HG03103 (cell line): ENCODE measurements around the gene TMEM43.
A peak's percentile ranks its signal among the peaks of the same experiment; 100 is the strongest.

Experiments used
- ATAC-seq: cut with Tn5 transposase; IDR thresholded peaks from one replicate; pipeline ENCODE4 v1.9.1; 2021; ENCODE audit warnings: low read depth; ENCODE audit not compliant: unreplicated experiment

TMEM43 gene

DNA sequence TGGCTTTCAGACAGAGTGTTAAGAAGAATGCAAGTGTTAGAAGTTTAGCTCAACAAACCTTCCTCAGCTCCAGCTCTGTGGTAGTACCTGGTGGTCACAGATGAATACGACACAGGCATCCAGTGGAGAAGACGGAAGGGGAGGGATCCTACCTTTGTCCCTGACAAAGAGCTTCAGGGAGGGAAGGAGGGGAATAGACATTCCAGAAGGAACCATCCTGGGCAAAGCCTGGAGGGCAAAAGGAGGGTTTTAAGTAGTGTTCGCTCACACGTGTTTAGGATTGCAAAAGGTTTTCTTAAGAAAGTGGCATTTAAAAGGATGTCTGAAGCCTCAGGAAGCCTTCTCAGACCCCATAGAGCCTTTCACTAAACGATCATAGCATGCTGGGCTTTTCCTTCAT is 3.0 kb upstream of the TMEM43 start:
- ATAC-seq, result no peak

DNA sequence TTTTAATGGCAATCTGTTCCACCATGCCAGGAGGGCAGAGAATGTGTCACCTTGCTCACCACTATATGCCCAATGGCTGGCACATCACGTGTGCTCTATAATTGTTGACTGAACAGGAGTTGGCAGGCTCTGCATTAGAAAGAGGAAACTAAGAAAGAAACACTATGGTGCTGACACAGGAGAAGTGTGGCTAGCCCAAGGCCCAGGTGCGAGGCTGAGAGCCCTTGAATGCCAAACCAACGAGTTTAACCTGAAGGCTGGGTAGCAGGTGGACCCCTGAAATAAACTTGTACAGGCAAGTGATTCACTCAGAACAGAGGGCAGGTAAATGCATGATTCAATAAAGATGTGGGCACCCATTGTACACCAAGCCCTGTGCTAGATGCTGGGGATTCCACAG is 2.6 kb upstream of the TMEM43 start:
- ATAC-seq, result no peak

DNA sequence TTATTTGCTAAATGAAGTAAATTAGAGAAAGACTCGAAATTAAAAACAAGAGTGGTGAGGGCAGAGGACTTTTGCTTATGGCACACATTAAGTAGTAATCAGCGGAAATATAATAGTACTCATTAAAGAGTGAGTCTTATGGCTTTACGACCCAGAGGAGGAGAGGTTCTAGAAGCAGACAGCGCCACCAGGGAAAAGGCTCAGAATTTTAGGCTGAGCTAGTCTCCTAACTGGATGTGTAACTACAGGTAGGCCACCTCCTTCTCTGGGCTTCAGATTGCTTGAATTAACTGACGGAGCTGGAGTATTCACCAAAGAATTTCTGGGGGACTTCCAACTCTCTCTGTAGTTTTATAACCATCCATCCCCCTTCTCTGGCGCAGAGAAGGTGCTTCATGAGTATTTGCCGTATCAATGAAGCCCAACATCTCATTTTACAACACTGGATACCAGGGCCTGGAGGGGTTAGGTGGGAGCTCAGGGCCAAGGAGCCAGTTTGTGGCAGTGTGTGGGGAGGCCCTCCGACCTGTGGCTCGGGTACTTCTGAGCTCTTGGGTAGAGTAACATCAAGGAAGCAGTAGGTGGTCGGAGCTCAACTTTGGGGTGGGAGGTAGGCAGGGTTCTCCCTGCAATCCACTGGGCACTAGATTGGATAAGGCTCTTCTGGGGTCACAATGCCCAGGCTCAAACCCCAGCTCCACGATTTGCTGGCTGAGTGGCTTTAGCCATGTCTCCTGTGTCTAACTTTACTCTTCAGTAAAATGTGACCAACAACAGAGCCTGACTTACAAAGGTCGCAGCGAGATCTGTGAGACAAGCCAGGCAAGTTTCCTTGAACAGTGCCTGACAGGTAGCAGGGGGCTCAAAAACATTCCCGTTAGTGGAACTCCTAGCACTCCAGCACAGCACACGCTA is 1.3 kb upstream of the TMEM43 start:
- ATAC-seq, result no peak

DNA sequence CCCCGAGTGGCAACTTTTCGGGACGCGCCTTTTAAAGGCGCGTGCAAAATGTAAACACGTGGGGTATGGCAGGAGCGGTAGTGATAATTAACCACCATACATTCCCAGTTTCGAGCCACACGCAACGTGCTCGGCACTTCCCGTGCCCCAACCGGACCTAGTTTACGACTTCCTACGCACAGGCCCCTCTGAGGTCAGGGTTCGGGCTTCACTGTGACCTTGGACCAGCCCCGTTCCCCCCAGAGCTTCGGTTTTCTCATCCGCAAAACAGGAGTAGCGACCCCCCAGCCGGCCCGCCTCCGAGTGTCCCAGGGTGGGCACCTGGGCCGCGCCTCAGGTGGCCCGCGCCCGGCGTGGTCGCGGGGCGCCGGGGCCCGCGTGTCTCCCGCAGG is 633 bp upstream of the TMEM43 start:
- peak; percentile 35 for ATAC-seq

DNA sequence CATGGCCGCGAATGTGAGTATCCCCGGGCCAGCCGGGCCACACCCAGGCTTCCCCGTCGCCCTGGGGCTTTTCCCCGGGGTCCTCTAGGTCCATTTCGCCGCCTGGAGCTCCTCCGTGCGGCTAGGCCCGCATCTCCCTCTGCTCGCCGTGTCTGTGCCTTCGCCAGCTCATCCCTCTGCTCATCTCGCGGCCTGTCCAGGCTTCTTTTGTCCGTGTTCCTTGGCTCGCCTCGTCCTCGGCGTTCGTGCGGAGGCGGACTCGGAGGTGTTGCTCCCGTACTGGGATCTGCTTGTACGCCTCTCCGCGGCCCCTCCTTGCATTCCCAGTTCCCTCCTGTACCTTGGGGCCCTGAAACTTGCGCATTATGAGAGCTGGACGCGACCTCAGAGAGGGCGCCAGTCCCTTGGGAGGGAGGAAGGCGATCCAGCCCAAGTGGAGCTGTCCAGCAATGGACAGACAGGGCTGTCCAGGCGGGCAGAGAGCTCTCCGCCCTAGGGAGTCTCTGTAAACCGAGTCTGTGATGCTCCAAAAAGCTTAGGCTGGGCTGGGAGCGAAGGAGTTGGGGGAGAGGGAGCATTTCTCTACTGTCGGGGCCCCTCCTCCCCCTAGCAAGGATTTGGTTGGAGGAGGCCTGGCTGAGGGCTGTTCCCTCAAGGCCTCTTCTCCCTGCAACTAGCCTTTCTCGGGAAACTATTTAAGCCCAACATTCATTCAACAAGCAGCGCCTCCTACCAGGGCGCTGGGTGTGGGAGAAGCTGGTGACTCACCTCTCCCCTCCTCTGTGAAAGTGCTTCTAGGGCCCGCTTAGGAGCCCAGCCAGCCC is 553 bp downstream of the TMEM43 start:
- ATAC-seq, result peak; percentile 20

DNA sequence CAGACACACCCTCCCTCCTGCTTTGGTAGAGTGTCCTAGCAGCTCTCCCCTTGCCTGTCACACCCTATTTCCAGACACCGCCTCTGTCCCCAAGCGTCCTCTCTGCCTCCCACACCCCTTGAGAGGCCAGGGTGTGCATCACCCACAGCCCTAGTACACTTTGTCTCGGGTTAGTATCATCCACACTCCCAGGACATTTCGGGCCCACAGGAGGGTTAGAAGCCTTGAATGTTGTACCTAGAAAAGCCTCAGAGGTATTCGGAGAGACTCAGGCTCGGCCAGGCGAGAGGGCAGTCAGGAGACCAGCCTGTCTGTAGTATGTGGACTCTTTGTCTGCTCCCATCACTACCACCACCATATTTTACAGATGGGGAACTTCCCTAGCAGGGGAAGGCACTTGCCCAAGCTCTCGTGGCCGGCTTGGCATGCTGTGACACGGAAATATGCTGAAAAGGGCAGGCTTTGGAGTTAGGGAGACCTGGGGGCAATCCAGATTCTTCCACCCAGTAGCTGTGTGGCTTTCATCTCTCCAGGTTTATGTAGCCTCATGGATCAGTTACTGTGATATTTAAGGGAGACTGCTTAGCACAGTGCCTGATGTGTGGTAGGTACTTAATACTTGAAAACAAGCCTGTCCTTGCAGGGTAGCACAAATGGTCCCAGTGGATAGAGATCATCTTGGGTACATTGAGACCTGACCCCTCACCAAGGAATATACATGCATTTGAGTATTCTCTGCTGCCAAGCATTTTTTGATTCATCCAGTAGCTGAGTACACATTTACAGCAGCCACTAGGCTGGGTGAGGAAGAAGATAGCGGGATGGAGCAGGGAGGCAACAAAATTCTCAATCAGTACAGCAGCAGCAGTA is 1.4 kb downstream of the TMEM43 start:
- ATAC-seq, result no peak

DNA sequence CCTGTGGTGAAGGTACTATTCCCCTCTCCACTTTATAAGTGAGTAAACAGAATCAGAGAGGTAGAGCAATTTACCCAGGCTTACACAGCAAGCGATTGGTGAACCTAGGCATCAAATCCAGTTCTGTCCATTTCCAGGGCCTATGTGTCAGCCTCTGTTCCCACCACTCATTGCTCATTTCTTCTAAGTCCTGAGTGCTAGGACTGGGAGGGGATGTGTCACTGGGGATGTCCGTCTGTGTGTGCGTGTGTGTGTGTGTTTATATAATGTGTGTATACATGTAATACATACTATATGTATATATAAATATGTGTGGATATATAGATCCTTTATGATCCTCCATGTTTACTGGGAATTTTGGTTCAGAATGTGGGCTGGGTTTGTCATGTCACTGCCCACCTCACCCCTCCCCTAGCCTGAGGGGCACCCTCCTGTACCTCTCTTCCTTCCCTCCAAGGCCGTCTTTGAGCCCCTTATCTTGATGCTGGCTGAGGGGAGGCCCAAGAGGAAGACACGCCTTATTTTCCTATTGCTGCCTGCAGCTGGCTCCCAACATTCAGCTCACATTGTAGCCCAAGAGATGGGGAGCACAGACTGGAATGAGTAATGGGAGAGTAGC is 2.1 kb downstream of the TMEM43 start:
- no peak for ATAC-seq

DNA sequence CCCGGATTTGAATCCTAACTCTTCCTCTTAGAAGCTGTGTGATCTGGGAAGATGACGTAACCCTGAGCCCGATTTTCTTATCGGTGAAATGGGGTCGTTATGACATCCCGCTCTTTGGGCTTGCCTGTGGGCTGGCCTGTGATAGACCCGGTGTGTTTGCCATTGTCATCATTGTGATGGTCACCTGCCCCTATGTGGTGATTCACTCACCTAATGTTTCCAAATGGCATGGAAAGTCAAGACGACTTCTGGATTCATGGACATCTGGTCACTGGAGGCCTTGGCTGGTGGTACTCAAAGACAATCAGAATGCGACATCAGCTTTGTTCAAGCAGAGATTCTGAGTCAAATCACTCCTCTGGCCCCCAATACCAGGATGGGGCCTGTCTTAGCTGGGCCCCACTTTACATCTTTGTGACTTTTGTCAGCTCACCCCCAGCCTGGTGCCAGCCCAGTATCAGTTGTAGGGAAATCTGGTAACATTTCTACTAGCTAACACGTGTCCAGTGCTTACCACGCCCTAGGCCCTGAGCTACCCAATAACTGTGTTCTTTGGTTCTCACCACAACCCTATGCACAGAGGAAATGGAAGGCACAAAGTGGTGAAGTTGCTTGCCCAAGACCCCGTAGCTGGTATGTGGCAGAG is 2.8 kb downstream of the TMEM43 start:
- no peak for ATAC-seq

DNA sequence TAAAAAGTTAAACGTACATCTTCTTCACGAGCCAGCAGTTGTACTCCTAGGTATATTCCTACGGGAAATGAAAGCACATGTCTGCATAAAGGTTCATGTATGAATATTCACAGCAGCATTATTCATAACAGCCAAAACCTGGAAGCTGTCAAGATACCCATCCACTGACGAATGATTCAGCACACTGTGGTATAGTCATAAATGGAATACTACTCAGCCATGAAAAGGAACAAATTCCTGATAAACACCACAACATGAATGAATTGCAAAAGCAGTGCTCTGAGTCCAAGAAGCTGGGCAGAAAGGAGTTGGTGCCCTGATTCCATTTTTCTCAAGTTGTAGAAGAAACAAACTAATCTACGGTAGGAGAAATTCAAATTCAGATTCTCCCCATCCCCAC is 3.9 kb downstream of the TMEM43 start:
- ATAC-seq, result no peak

DNA sequence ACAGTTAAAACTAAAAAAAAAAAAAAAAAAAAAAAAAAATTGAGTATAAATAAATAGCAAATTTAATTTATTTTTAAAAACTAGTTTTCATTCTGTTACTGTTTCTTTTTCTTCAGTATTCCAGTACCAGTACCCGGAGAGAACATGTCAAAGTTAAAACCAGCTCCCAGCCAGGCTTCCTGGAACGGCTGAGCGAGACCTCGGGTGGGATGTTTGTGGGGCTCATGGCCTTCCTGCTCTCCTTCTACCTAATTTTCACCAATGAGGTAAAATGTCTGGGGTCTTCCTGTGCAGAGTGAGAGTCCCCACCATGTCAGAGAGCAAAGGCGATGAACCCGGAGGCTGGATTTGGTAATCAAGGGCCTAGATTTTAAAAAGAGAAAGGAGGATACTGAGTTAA is 4.4 kb downstream of the TMEM43 start:
- no peak for ATAC-seq

DNA sequence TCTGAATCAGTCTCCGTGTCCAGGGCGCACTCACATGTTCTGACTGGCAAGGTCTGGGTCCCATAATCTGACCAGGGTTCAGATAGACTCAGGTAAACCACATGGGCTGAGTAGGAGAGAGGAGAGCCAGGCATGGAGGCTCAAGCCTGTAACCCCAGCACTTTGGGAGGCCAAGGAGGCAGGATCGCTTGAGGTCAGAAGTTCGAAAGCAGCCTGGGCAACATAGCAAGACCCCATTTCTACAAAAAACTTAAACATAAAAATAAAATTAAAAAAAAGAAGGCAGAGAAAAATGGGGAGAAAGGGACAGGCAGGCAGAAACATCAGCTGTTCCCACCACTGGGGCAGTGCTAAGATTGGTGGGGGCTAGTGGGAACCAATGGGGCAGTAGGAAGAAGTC is 5.4 kb downstream of the TMEM43 start:
- ATAC-seq, result no peak

DNA sequence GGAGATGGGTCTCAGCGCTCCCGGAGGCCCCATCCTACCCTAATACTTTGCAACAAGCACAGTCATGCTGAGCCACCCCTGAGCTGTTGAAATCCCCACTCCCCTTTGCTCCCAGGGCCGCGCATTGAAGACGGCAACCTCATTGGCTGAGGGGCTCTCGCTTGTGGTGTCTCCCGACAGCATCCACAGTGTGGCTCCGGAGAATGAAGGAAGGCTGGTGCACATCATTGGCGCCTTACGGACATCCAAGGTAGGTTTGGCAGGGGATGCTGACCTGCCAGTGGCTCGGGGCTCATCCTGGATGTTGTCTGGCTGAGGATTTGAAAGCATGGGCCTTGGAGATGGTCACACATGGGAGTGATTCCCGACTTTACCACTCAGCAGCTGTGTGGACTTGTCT is 5.9 kb downstream of the TMEM43 start:
- no peak for ATAC-seq

DNA sequence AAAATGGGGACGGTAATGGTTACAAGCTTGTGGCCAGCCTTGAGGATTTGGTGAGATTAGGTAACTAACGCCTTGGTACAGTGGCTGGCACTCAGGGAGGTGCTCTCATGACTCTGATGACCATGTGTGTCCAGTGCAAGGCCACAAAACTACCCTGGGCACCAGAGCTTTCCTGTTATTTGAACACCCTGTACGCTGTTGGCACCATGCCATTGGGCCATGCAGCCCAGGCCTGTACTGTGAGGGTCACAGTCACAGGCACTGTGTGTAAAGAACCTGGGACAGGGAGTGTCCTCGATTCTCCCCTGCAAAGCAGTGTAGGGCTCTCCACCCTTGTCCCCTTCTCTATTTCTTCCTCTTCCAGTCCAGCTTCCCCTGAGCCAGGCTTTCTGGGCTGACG is 6.3 kb downstream of the TMEM43 start:
- no peak for ATAC-seq

DNA sequence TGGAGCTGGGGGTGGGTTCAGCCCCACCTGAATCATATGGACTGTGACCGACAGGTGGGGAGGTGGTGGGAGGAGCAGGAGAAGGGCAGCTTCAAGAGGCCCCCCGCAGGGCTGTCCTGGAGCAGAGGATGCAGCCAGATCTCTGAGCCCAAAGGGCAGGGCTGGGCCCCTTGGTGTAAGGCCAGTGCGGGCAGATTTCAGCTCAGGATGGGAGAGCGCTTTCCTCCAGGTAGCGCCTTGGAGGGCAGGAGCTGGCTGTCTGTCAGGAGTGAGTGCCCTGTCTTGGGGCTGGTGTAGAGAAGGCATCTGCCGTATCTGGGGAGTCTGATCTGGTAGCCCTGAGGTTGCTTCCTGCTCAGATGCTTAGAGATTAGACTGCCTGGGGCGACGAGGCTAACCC is 7.3 kb downstream of the TMEM43 start:
- no peak for ATAC-seq

DNA sequence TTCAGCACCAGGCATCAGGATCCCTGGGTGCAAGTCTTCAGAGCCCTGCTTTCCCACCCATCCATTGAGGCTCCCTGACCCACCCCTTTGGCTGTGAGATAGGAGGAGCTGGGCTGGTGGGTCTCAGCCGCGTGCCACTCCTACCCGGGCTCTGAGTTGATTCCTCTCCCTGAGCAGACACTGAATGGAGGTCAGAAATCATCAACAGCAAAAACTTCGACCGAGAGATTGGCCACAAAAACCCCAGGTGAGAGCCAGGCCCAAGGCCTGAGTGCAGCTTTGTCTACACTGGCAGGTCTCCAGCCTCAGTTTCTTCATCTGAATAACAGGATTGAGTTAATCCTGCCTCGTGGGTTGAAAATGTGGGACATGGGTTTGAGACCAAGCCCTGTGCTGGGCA is 7.8 kb downstream of the TMEM43 start:
- ATAC-seq, result no peak

DNA sequence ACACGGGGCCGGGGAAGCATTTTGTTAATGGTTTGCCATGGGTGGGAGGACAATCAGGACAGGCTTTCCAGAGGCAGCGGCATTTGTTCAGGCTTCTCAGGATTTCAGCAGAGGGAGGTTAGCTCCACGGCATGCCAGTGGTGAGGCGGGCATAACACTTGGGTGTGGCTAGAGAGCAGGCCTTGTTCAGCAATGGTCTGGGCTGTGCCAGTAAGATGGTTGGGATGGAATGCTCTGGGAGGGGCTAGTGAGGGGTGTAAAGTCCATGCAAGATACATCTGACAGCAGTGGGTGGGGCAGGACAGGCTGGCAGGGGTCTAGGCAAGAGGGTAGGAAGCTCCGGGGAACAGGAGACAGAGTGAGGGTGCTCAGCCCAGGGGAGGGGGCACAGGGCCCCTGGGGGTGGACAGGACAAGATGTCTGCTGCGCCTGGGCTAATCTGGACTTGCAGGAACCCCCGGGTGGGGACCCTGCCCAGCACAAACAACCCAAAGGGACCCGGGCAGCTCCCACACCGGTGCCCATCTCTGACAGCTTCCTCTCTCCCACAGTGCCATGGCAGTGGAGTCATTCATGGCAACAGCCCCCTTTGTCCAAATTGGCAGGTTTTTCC is 8.4 kb downstream of the TMEM43 start:
- ATAC-seq, result no peak

DNA sequence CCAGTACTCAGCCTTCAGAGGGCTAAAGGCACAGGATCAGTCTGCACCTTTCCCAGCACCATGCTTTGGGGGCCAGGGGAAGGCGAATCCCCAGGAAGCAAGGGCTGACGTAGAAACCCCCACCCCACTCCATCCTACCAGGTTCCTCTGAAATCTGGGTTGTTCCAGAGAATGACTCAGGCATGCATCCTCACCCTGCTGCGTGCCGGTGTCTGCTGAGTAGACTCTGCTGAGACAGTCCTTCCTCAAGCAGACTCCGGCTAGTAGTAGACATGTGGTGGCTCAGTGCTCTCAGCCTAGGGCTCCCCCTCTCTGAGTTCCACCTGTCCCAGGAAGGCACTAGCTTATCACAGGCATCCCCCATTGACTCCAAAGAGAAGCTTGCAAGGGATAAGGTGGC is 9.0 kb downstream of the TMEM43 start:
- ATAC-seq, result no peak

DNA sequence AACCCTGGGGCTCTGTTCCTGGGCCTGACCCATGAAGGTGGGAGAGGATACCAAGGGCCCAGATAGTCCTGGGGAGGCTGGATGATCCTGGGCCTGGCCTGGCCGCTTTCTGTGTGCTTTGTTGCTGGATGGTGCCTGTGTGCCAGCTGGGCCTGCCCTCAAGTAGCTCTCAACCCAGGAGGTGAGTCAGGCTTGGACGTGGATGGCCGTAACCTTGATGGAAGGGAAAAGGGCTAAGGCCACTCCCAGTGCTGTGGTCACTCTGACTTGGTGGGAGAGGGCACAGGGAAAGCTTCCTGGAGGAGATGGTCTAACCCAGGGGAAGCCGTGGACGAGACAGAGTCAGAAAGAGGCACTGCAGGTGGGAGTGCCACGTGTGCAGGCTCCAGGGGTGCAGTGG is 9.4 kb downstream of the TMEM43 start:
- no peak for ATAC-seq

DNA sequence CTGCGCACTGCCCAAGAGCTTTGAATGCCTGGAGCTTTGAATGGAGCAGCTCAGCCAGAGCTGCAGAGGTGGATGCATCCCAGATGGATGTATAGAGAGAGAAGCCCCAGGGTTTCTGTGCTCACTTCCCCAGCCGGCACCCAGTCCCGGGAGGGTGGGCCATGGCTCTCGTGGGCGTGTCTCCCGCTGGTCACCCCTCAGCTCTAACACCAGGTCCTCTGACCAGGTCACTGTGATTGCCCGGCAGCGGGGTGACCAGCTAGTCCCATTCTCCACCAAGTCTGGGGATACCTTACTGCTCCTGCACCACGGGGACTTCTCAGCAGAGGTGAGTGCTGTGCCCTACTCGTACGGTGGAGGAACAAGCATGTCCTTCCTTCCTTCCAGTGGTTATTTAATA is 10.7 kb downstream of the TMEM43 start:
- ATAC-seq, result no peak

DNA sequence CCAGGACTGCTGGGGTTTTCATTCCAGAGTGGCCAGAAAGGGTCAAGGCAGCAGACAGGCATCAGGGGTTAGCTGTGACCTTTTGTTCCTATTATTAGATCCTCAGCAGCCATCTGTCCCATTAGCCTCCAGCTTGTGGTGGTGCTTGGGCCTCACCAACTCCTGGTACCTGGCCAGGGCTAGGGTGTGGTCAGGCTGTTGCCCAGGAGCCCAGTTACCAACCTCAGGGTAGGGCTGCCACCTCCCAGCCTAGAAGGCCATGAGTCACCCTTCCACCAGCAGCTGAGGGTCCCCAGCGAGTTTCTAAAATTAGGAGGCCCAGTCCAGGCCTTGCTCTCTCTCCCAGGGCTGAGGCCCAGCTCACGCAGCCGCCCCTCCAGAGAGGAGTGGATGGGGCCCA is 12.2 kb downstream of the TMEM43 start:
- ATAC-seq, result no peak
